Tibial nerve (tissue), 4 donors: ENCODE results near the gene HTR2A. TPM values are rescaled to one million over a fixed set of nuclear protein-coding genes. Genes with fewer than 3 reads are reported as not detected.

Experiments
- DNase-seq, 2 donors: peaks; one replicate each; pipeline ENCODE4 v3.0.0-alpha.2; 2019; ENCODE audit warnings: low spot score in 2 of 2
- H3K27ac ChIP-seq, 4 donors: fragments of 200-600 bp; sonication (generic) in 3 of 4; one replicate each; pipeline ENCODE4 v1.5.1; 2017 to 2019; ENCODE audit warnings: mild to moderate bottlenecking in 1 of 4
- H3K27me3 ChIP-seq, 2 donors: fragments of 200-600 bp; sonication (generic) in 1 of 2; one replicate each; pipeline versions ENCODE4 v1.5.1 to v1.6.0; 2017 to 2019
- H3K36me3 ChIP-seq, 3 donors: fragments of 200-600 bp; sonication (generic); one replicate each; pipeline ENCODE4 v1.5.1; 2018 to 2019
- H3K4me1 ChIP-seq, 4 donors: fragments of 200-600 bp; sonication (generic) in 3 of 4; one replicate each; pipeline ENCODE4 v1.5.1; 2017 to 2019
- H3K4me3 ChIP-seq, 4 donors: fragments of 200-600 bp; sonication (generic) in 3 of 4; one replicate each; pipeline ENCODE4 v1.5.1; 2017 to 2019; ENCODE audit warnings: mild to moderate bottlenecking in 1 of 4, moderate library complexity in 1 of 4
- H3K9me3 ChIP-seq, 4 donors: fragments of 200-600 bp; sonication (generic) in 3 of 4; one replicate each; pipeline ENCODE4 v1.5.1; 2017 to 2019
- CTCF ChIP-seq, 5 experiments: fragments of 200-600 bp in 3 of 5; fragments of 450-650 bp in 2 of 5; sonication (generic) in 3 of 5; IDR thresholded peaks; one replicate each; pipeline ENCODE4 v1.5.1; 2016 to 2019; ENCODE audit warnings: antibody characterized with exemption in 5 of 5, mild to moderate bottlenecking in 3 of 5, moderate library complexity in 2 of 5
- EP300 ChIP-seq, 2 donors: sonication (generic); formaldehyde crosslinking; IDR thresholded peaks; one replicate each; pipeline ENCODE4 v1.6.1; 2017; ENCODE audit warnings: antibody characterized with exemption in 2 of 2, mild to moderate bottlenecking in 1 of 2
- POLR2A ChIP-seq, 2 donors: fragments of 450-650 bp; IDR thresholded peaks; one replicate each; pipeline ENCODE4 v1.6.1; 2017; ENCODE audit warnings: antibody characterized with exemption in 2 of 2, mild to moderate bottlenecking in 2 of 2, moderate library complexity in 2 of 2
- WGBS, 2 donors: methylation state at CpG; one replicate each; pipeline ENCODE4 v1.1.5; 2018; 5-methylcytosine and 5-hydroxymethylcytosine counted together
- total RNA-seq, 4 donors: library from RNA; depleted of rRNA; stranded (reverse); fragments of >200 nt; gene quantifications; one replicate each; pipeline ENCODE4 v1.1.0, GENCODE V29; 2016

Gene HTR2A
- under 1 TPM; 0.20 to 0.30 (median 0.21) TPM for total RNA-seq

GRCh38 chr13:46896341-46897137 lies at the start of gene HTR2A:
HTR2A (minus strand) TSS chr13:46897053; CDS start chr13:46895906, 1,147 bp downstream.
- WGBS, 2 donors = 9 to 14% methylated on average over 13 of the region's 13 CpGs
- H3K27ac ChIP-seq = peak within 1 kb of the TSS in 2 of 4 donors; percentile 38 to 60
- no peaks in the 10 kb centered on the region for H3K27me3 ChIP-seq
- H3K4me1 ChIP-seq = peaks cover 0 to 35% (median 0%) of the 10 kb centered on the region in 4 donors
- no peak for TF ChIP-seq EP300 (IDR thresholded peaks at IDR 0.05)
- TF ChIP-seq CTCF (IDR thresholded peaks at IDR 0.05) = no peak
- DNase-seq = no peak
- no peaks in the 10 kb centered on the region for H3K9me3 ChIP-seq
- H3K4me3 ChIP-seq = peak within 1 kb of the TSS; percentile 22 to 48 (median 31)
- no peaks in the 10 kb centered on the region for H3K36me3 ChIP-seq

GRCh38 chr13:46936525-46936924 lies 39.7 kb upstream of the HTR2A start:
- H3K36me3 ChIP-seq = no peaks in the 10 kb centered on the region
- no peak overlapping the region for H3K27ac ChIP-seq
- H3K4me3 ChIP-seq = no peak overlapping the region
- no peak for DNase-seq
- no peak for TF ChIP-seq EP300 (IDR thresholded peaks at IDR 0.05)
- no peak for TF ChIP-seq CTCF (IDR thresholded peaks at IDR 0.05)
- TF ChIP-seq POLR2A (IDR thresholded peaks at IDR 0.05) = no peak
- no peaks in the 10 kb centered on the region for H3K4me1 ChIP-seq
- no peaks in the 10 kb centered on the region for H3K27me3 ChIP-seq
- H3K9me3 ChIP-seq = no peaks in the 10 kb centered on the region
- WGBS, 2 donors = 77 to 98% methylated on average over 4 of the region's 4 CpGs

GRCh38 chr13:46934749-46935148 lies 37.9 kb upstream of the HTR2A start:
- no peaks in the 10 kb centered on the region for H3K9me3 ChIP-seq
- WGBS, 2 donors = 45 to 68% methylated on average over 1 of the region's 1 CpG

GRCh38 chr13:46926916-46927590 lies 30.2 kb upstream of the HTR2A start:
- no peaks in the 10 kb centered on the region for H3K4me1 ChIP-seq
- 54 to 57% methylated on average over 5 of the region's 5 CpGs for WGBS, 2 donors
- no peaks in the 10 kb centered on the region for H3K27me3 ChIP-seq
- H3K27ac ChIP-seq = no peak overlapping the region
- H3K36me3 ChIP-seq = no peaks in the 10 kb centered on the region
- H3K9me3 ChIP-seq = no peaks in the 10 kb centered on the region
- no peak for TF ChIP-seq CTCF (IDR thresholded peaks at IDR 0.05)
- no peak for TF ChIP-seq EP300 (IDR thresholded peaks at IDR 0.05)
- TF ChIP-seq POLR2A (IDR thresholded peaks at IDR 0.05) = no peak
- H3K4me3 ChIP-seq = no peak overlapping the region
- DNase-seq = no peak

More at GRCh38 chr13:46934749-46935148, 37.9 kb upstream of the HTR2A start:
- Histone ChIP-seq H3K36me3 (no peaks in the 10 kb centered on the region), H3K27ac (no peak overlapping the region), H3K27me3 (no peaks in the 10 kb centered on the region), H3K4me1 (no peaks in the 10 kb centered on the region), H3K4me3 (no peak overlapping the region)
- DNase-seq = no peak
- TF ChIP-seq POLR2A (IDR thresholded peaks at IDR 0.05) = no peak
- TF ChIP-seq EP300 (IDR thresholded peaks at IDR 0.05) = no peak
- TF ChIP-seq CTCF (IDR thresholded peaks at IDR 0.05) = no peak

- Histone ChIP-seq H3K36me3 (no peaks in the 10 kb centered on the region), H3K4me1 (no peaks in the 10 kb centered on the region), H3K27ac (no peak overlapping the region), H3K4me3 (no peak overlapping the region), H3K27me3 (no peaks in the 10 kb centered on the region), H3K9me3 (no peaks in the 10 kb centered on the region)
- no peak for DNase-seq
- TF ChIP-seq EP300 (IDR thresholded peaks at IDR 0.05) (no peak), CTCF (IDR thresholded peaks at IDR 0.05) (no peak), POLR2A (IDR thresholded peaks at IDR 0.05) (no peak)
- 83 to 86% methylated on average over 1 of the region's 1 CpG for WGBS, 2 donors
Observed at GRCh38 chr13:46925486-46925885, 28.6 kb upstream of the HTR2A start.
